HepG2 (cell line): ENCODE data around the gene TBC1D24. TPM values are rescaled to one million over a fixed set of nuclear protein-coding genes. Genes with fewer than 3 reads are reported as not detected.

Experiments used
- ARHGAP35 ChIP-seq: sonication (generic); formaldehyde crosslinking; IDR thresholded peaks from 2 replicates; pipeline ENCODE4 v1.9.0; 2022; ENCODE audit warnings: mild to moderate bottlenecking, inconsistent platforms, moderate library complexity, missing genetic modification reagents, borderline replicate concordance
- BRCA1 ChIP-seq: sonication (generic); formaldehyde crosslinking; IDR thresholded peaks from 2 replicates; pipeline ENCODE4 v1.4.0; 2020; ENCODE audit warnings: missing genetic modification reagents
- FOXK2 ChIP-seq: fragments of 450-650 bp; IDR thresholded peaks from 2 replicates; pipeline ENCODE4 v1.6.1; 2016
- HHEX ChIP-seq: IDR thresholded peaks from 2 replicates; pipeline ENCODE4 v1.6.1; 2016; ENCODE audit warnings: control low read depth
- IKZF4 ChIP-seq: sonication (generic); formaldehyde crosslinking; IDR thresholded peaks from 2 replicates; pipeline ENCODE4 v1.5.1; 2020; ENCODE audit warnings: borderline replicate concordance, mild to moderate bottlenecking, low read depth, missing genetic modification reagents; ENCODE audit errors: not compliant biosample characterization
- MAFK ChIP-seq, 2 experiments: IDR thresholded peaks in 1 of 2; conservative IDR thresholded peaks in 1 of 2; 2 replicates each; pipeline ENCODE4 v1.6.1; 2011; ENCODE audit warnings: improper control_type of control experiment in 2 of 2, low read length in 2 of 2
- MED13 ChIP-seq: sonication (generic); formaldehyde crosslinking; IDR thresholded peaks from 2 replicates; pipeline ENCODE4 v1.5.0; 2020; ENCODE audit warnings: missing genetic modification reagents
- MYPOP ChIP-seq: sonication (generic); formaldehyde crosslinking; IDR thresholded peaks from 2 replicates; pipeline ENCODE4 v1.8.1; 2023; ENCODE audit warnings: mild to moderate bottlenecking, moderate library complexity, missing genetic modification reagents
- PATZ1 ChIP-seq: sonication (generic); formaldehyde crosslinking; IDR thresholded peaks from 2 replicates; pipeline ENCODE4 v1.4.0; 2020; ENCODE audit warnings: missing genetic modification reagents
- PREB ChIP-seq: sonication (generic); formaldehyde crosslinking; IDR thresholded peaks from 2 replicates; pipeline ENCODE4 v1.4.0; 2020; ENCODE audit warnings: missing genetic modification reagents
- SAFB2 ChIP-seq: sonication (generic); formaldehyde crosslinking; IDR thresholded peaks from 2 replicates; pipeline ENCODE4 v1.5.1; 2020; ENCODE audit warnings: missing genetic modification reagents, low read depth, mild to moderate bottlenecking, borderline replicate concordance
- SETDB1 ChIP-seq: sonication (generic); formaldehyde crosslinking; IDR thresholded peaks from 2 replicates; pipeline ENCODE4 v1.5.1; 2020; ENCODE audit warnings: missing genetic modification reagents, mild to moderate bottlenecking, borderline replicate concordance
- SMYD3 ChIP-seq: sonication (generic); formaldehyde crosslinking; IDR thresholded peaks from 2 replicates; pipeline ENCODE4 v1.8.1; 2023; ENCODE audit warnings: mild to moderate bottlenecking, missing genetic modification reagents
- SOX6 ChIP-seq, 2 experiments: fragments of 450-650 bp in 1 of 2; sonication (generic) in 1 of 2; formaldehyde crosslinking in 1 of 2; IDR thresholded peaks; 2 replicates each; pipeline versions ENCODE4 v1.4.0 to v1.6.1; 2017 to 2020; ENCODE audit warnings: antibody characterized with exemption in 1 of 2, mild to moderate bottlenecking in 1 of 2, missing genetic modification reagents in 1 of 2
- SRSF9 ChIP-seq: fragments of 200-400 bp; formaldehyde crosslinking; IDR thresholded peaks from 2 replicates; pipeline ENCODE4 v1.6.1; 2018; ENCODE audit warnings: borderline replicate concordance, mild to moderate bottlenecking, low read depth, low read length; ENCODE audit not compliant: insufficient read depth, poor library complexity, severe bottlenecking
- TARDBP ChIP-seq: sonication (generic); formaldehyde crosslinking; IDR thresholded peaks from 2 replicates; pipeline ENCODE4 v1.8.0; 2022; ENCODE audit warnings: mild to moderate bottlenecking, missing genetic modification reagents
- ZFX ChIP-seq: sonication (generic); formaldehyde crosslinking; IDR thresholded peaks from 2 replicates; pipeline ENCODE4 v1.4.0; 2020; ENCODE audit warnings: mild to moderate bottlenecking, low read depth, missing genetic modification reagents, moderate library complexity
- ZNF17 ChIP-seq: sonication (generic); formaldehyde crosslinking; IDR thresholded peaks from 2 replicates; pipeline ENCODE4 v1.5.0; 2020; ENCODE audit warnings: mild to moderate bottlenecking, missing genetic modification reagents
- ZNF674 ChIP-seq: sonication (generic); formaldehyde crosslinking; IDR thresholded peaks from 2 replicates; pipeline ENCODE4 v1.5.0; 2020; ENCODE audit warnings: low read depth, mild to moderate bottlenecking, missing genetic modification reagents
- ZNF678 ChIP-seq: sonication (generic); formaldehyde crosslinking; IDR thresholded peaks from 2 replicates; pipeline ENCODE4 v1.4.0; 2020; ENCODE audit warnings: mild to moderate bottlenecking, missing genetic modification reagents
- ZNF724P ChIP-seq: sonication (generic); formaldehyde crosslinking; IDR thresholded peaks from 2 replicates; pipeline ENCODE4 v1.8.0; 2022; ENCODE audit warnings: missing genetic modification reagents, borderline replicate concordance
- ZNF737 ChIP-seq: sonication (generic); formaldehyde crosslinking; IDR thresholded peaks from 2 replicates; pipeline ENCODE4 v1.5.0; 2020; ENCODE audit warnings: missing genetic modification reagents, mild to moderate bottlenecking, borderline replicate concordance
- polyA plus RNA-seq, 8 experiments: library from polyadenylated mRNA; depleted of rRNA in 3 of 8; stranded (reverse) in 7 of 8; unstranded in 1 of 8; fragments of >200 nt; fragmentation: Illumina TruSeq in 4 of 8; extraction: Trizol in 4 of 8; gene quantifications; 2 replicates each; pipeline versions ENCODE4 v1.2.1 to v1.2.3, GENCODE V29; 2011 to 2016; ENCODE audit warnings: low read depth in 4 of 8, missing spikeins in 1 of 8, mixed read lengths in 1 of 8; ENCODE audit not compliant: insufficient read depth in 1 of 8
- total RNA-seq, 5 experiments: library from RNA; depleted of rRNA; stranded (reverse); fragments of >200 nt; fragmentation: Illumina TruSeq; extraction: Trizol; gene quantifications; 2 replicates each; pipeline ENCODE4 v1.2.3, GENCODE V29; 2016; ENCODE audit warnings: low read depth in 1 of 5

TBC1D24 gene
- total and polyA plus RNA-seq, 2 of the 13 experiments (the other 11 are each of a cell fraction or from before 2014, with no cell fraction given) = 7.7 to 13.7 TPM

DNA sequence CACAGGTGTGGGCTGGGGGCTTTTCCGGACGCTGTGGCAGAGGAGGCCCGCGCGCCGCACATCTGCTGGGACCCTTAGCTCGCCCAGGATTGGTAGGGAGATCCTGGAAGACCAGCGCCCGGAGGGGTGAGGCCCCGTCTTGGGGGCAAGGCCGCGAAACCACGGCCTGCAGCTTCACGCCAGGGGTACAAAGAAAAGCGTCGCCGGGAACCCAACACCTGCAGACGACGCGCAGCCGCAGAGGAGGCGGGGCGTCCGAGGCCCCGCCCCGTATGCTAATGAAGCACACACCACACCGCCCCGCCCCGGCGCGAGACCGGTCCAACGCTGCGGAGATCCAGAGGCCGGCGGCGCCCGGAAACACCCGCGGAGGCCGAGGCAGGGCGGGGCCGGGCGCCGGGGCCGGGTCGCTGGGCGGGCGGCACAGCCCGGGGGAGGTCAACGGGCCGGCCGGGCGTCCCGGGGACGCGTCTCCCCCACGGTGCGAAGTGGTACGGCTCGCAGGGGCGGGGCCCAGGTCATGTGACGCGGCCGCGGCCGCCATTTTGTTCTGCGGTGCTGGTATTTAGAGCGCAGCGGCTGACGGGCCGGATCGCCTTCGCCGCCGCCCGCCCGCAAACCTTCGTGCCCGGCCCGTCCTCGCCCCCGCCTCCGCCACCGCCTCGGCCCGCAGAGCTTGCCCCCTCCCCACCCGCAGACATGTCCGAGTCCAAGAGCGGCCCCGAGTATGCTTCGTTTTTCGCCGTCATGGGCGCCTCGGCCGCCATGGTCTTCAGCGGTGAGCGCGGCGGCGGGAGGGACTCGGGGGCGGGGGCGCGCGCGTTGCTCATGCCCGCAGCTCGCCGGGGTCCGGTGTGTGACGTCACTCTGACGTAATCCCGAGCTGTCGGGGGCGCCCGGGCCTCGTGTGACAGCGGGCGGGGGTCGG lies 38.7 kb downstream of the TBC1D24 start, which contains the start of gene ATP6V0C (continued):
- no peak for TF ChIP-seq SOX6 (IDR thresholded peaks at IDR 0.05)
- TF ChIP-seq SOX6 (CRISPR knock-in tag; IDR thresholded peaks at IDR 0.05) = no peak; the same call in 1 of the 2 replicates
- no peak for TF ChIP-seq MYPOP
- no peak for TF ChIP-seq ZNF674 (CRISPR knock-in tag)
- TF ChIP-seq SRSF9 = no peak
- TF ChIP-seq FOXK2 = no peak
- no peak for TF ChIP-seq SMYD3 (CRISPR knock-in tag)
- no peak for TF ChIP-seq ZNF724P (CRISPR knock-in tag)
- TF ChIP-seq BRCA1 (CRISPR knock-in tag) = 0 out of 2 replicates have a peak, but pooled peaks have one; percentile 32
- TF ChIP-seq MED13 (CRISPR knock-in tag) = no peak
- TF ChIP-seq ZNF678 = 0 out of 2 replicates have a peak, but pooled peaks have one; percentile 8
- TF ChIP-seq ZNF737 (CRISPR knock-in tag) = no peak
- TF ChIP-seq SETDB1 = no peak
- no peak for TF ChIP-seq MAFK (conservative IDR thresholded peaks at IDR 0.05 in 1 of 2, IDR thresholded peaks at IDR 0.05 in 1 of 2; ENCODE audit: low read length in 2 of 2)
- no peak for TF ChIP-seq TARDBP (CRISPR knock-in tag)
- TF ChIP-seq IKZF4 = no peak
- no peak for TF ChIP-seq ZNF17 (CRISPR knock-in tag)
- TF ChIP-seq ARHGAP35 (CRISPR knock-in tag) = no peak; the same call in 1 of the 2 replicates
- no peak for TF ChIP-seq SAFB2 (CRISPR knock-in tag)
- TF ChIP-seq HHEX = no peak
- TF ChIP-seq PATZ1 (CRISPR knock-in tag) = peak; percentile 2; the same call in 1 of the 2 replicates
- TF ChIP-seq PREB (CRISPR knock-in tag) = no peak
- TF ChIP-seq ZFX = peak; percentile 78
